H1 (cell line): ENCODE measurements around the gene PLSCR5. TPM values are rescaled to one million over a fixed set of nuclear protein-coding genes. Genes with fewer than 3 reads are reported as not detected.

Experiments
- CTCF ChIA-PET: fragments of 300-600 bp; sonication (Branson Sonifier 250); formaldehyde crosslinking; loops from one replicate; lab custom pipeline; 2021; ENCODE audit not compliant: partially characterized antibody; lab: Charles Lee
- POLR2A ChIA-PET: fragments of 300-600 bp; sonication (Branson Sonifier 250); formaldehyde crosslinking; loops from one replicate; lab custom pipeline; 2021; ENCODE audit warnings: inconsistent platforms; ENCODE audit not compliant: partially characterized antibody; lab: Charles Lee
- DNase-seq, 2 experiments: peaks; one replicate each; pipeline versions ENCODE4 v3.0.0 to v3.0.0-alpha.2; 2010 to 2022; ENCODE audit warnings: low spot score in 2 of 2, low read depth in 1 of 2, mixed read lengths in 1 of 2
- FAIRE-seq: peaks from 2 replicates; lab custom pipeline; 2011; peaks lifted over from hg19 to GRCh38; lab: Jason Lieb, UNC
- H2AFZ ChIP-seq: 2 replicates; pipeline ENCODE4 v1.8.1; 2012; ENCODE audit warnings: low read length, inconsistent platforms
- H2AK5ac ChIP-seq: 2 replicates; pipeline ENCODE4 v1.6.1; 2013; ENCODE audit warnings: low read depth, low read length
- H2BK120ac ChIP-seq: replicated peaks from 2 replicates; pipeline ENCODE3; 2013; ENCODE audit warnings: low read depth, low read length, inconsistent platforms
- H2BK12ac ChIP-seq: 2 replicates; pipeline ENCODE4 v1.6.1; 2013; ENCODE audit warnings: low read depth, low read length
- H2BK15ac ChIP-seq: 2 replicates; pipeline ENCODE4 v1.6.1; 2013; ENCODE audit warnings: low read length
- H2BK20ac ChIP-seq: 2 replicates; pipeline ENCODE4 v1.6.1; 2013; ENCODE audit warnings: low read length
- H2BK5ac ChIP-seq: 2 replicates; pipeline ENCODE4 v1.6.1; 2013; ENCODE audit warnings: low read depth, low read length
- H3K14ac ChIP-seq: 2 replicates; pipeline ENCODE4 v1.6.1; 2013; ENCODE audit warnings: inconsistent platforms; ENCODE audit not compliant: insufficient read length
- H3K18ac ChIP-seq: 2 replicates; pipeline ENCODE4 v1.6.1; 2013; ENCODE audit warnings: low read length; ENCODE audit errors: extremely low read depth
- H3K23ac ChIP-seq: 2 replicates; pipeline ENCODE4 v1.6.1; 2013; ENCODE audit warnings: inconsistent platforms; ENCODE audit not compliant: insufficient read length
- H3K23me2 ChIP-seq: 2 replicates; pipeline ENCODE4 v1.6.1; 2013; ENCODE audit warnings: low read depth, low read length
- H3K27ac ChIP-seq: 2 replicates; pipeline ENCODE4 v1.6.1; 2011; ENCODE audit warnings: low read depth, low read length, inconsistent platforms
- H3K27me3 ChIP-seq, 4 experiments: replicated peaks in 1 of 4; 1 replicate in 1 of 4; 2 replicates in 3 of 4; pipeline versions ENCODE4 v1.6.1 to v1.8.1; 2011 to 2013; ENCODE audit warnings: low read length in 3 of 4, mild to moderate bottlenecking in 3 of 4, inconsistent platforms in 2 of 4, mixed read lengths in 2 of 4, moderate library complexity in 1 of 4; ENCODE audit not compliant: control insufficient read depth in 3 of 4, insufficient read depth in 3 of 4; ENCODE audit errors: extremely low read depth in 1 of 4
- H3K36me3 ChIP-seq, 4 experiments: 2 replicates each; pipeline versions ENCODE4 v1.6.1 to v1.8.1; 2011 to 2013; ENCODE audit warnings: mild to moderate bottlenecking in 4 of 4, low read length in 3 of 4, moderate library complexity in 2 of 4, control low read depth in 1 of 4, inconsistent platforms in 1 of 4; ENCODE audit not compliant: insufficient read depth in 4 of 4, control insufficient read depth in 2 of 4
- H3K4ac ChIP-seq: replicated peaks from 2 replicates; pipeline ENCODE3; 2013; ENCODE audit warnings: low read length, low read depth, mixed read lengths, inconsistent platforms; ENCODE audit not compliant: insufficient read length
- H3K4me1 ChIP-seq, 4 experiments: replicated peaks in 1 of 4; 1 replicate in 1 of 4; 2 replicates in 3 of 4; pipeline versions ENCODE4 v1.6.1 to v1.8.1; 2011 to 2013; ENCODE audit warnings: low read length in 3 of 4, inconsistent platforms in 2 of 4, mixed read lengths in 1 of 4; ENCODE audit not compliant: insufficient read depth in 4 of 4, control insufficient read depth in 3 of 4
- H3K4me2 ChIP-seq, 2 experiments: 2 replicates each; pipeline versions ENCODE4 v1.6.1 to v1.8.1; 2011 to 2013; ENCODE audit warnings: low read depth in 2 of 2, low read length in 2 of 2, control low read depth in 1 of 2, inconsistent platforms in 1 of 2, mild to moderate bottlenecking in 1 of 2; ENCODE audit not compliant: insufficient read depth in 1 of 2
- H3K4me3 ChIP-seq, 4 experiments: fragments of 200-600, 300-600 bp in 1 of 4; sonication (generic), shearing (Covaris generic), sonication (Bioruptor Twin) in 1 of 4; 2 replicates each; pipeline versions ENCODE4 v1.5.1 to v1.8.1; 2011 to 2016; ENCODE audit warnings: low read length in 4 of 4, low read depth in 3 of 4, control low read depth in 2 of 4, inconsistent platforms in 2 of 4, mild to moderate bottlenecking in 2 of 4, mixed read lengths in 1 of 4, moderate library complexity in 1 of 4; ENCODE audit not compliant: insufficient read depth in 2 of 4; ENCODE audit errors: extremely low read depth in 1 of 4
- H3K56ac ChIP-seq: replicated peaks from 2 replicates; pipeline ENCODE3; 2013; ENCODE audit warnings: low read depth, mild to moderate bottlenecking, mixed read lengths, low read length, inconsistent platforms; ENCODE audit not compliant: insufficient read length
- H3K79me1 ChIP-seq: 2 replicates; pipeline ENCODE4 v1.6.1; 2013; ENCODE audit warnings: low read depth, low read length, control low read depth
- H3K79me2 ChIP-seq, 2 experiments: 2 replicates each; pipeline versions ENCODE4 v1.6.1 to v1.8.1; 2012 to 2013; ENCODE audit warnings: low read length in 2 of 2, mild to moderate bottlenecking in 2 of 2, inconsistent platforms in 1 of 2; ENCODE audit not compliant: insufficient read depth in 2 of 2, control insufficient read depth in 1 of 2
- H3K9ac ChIP-seq, 4 experiments: replicated peaks in 1 of 4; 1 replicate in 1 of 4; 2 replicates in 3 of 4; pipeline versions ENCODE4 v1.6.1 to v1.8.1; 2011 to 2013; ENCODE audit warnings: low read depth in 3 of 4, low read length in 3 of 4, control low read depth in 2 of 4, mild to moderate bottlenecking in 2 of 4, moderate library complexity in 2 of 4, inconsistent platforms in 1 of 4; ENCODE audit errors: extremely low read depth in 1 of 4
- H3K9me3 ChIP-seq, 2 experiments: 2 replicates each; pipeline versions ENCODE4 v1.6.1 to v1.8.1; 2012 to 2013; ENCODE audit warnings: mild to moderate bottlenecking in 2 of 2, moderate library complexity in 2 of 2, control low read depth in 1 of 2, inconsistent platforms in 1 of 2, low read depth in 1 of 2, low read length in 1 of 2, mixed read lengths in 1 of 2; ENCODE audit not compliant: insufficient read depth in 2 of 2
- H4K20me1 ChIP-seq, 2 experiments: replicated peaks in 1 of 2; 2 replicates each; pipeline versions ENCODE3 to v1.8.1; 2011 to 2013; ENCODE audit warnings: inconsistent platforms in 2 of 2, low read length in 2 of 2, mild to moderate bottlenecking in 1 of 2; ENCODE audit not compliant: insufficient read depth in 2 of 2, control insufficient read depth in 1 of 2
- H4K5ac ChIP-seq: 2 replicates; pipeline ENCODE4 v1.6.1; 2013; ENCODE audit warnings: low read length, low read depth, mixed read lengths, inconsistent platforms; ENCODE audit not compliant: insufficient read length
- H4K8ac ChIP-seq: 2 replicates; pipeline ENCODE4 v1.8.0; 2013; ENCODE audit warnings: mild to moderate bottlenecking, moderate library complexity, low read length, inconsistent platforms; ENCODE audit not compliant: insufficient read depth; ENCODE audit errors: extremely low read depth
- H4K91ac ChIP-seq: replicated peaks from 2 replicates; pipeline ENCODE3; 2013; ENCODE audit warnings: low read length, mixed read lengths, inconsistent platforms; ENCODE audit not compliant: insufficient read length
- BACH1 ChIP-seq: IDR thresholded peaks from 2 replicates; pipeline ENCODE4 v1.6.1; 2012; ENCODE audit warnings: low read length, improper control_type of control experiment
- CHD2 ChIP-seq: IDR thresholded peaks from 2 replicates; pipeline ENCODE4 v1.6.1; 2012; ENCODE audit warnings: low read length, improper control_type of control experiment
- EGR1 ChIP-seq: IDR thresholded peaks from 2 replicates; pipeline ENCODE4 v1.6.1; 2011; ENCODE audit warnings: low read depth, low read length, borderline replicate concordance
- HDAC6 ChIP-seq: IDR thresholded peaks from one replicate; pipeline ENCODE4 v1.7.1; 2012; ENCODE audit warnings: low read depth, mild to moderate bottlenecking, inconsistent platforms, low read length, moderate library complexity
- PHF8 ChIP-seq: fragments of 200-600 bp; sonication (generic); conservative IDR thresholded peaks from 2 replicates; pipeline ENCODE4 v1.7.1; 2012; ENCODE audit warnings: low read depth, mild to moderate bottlenecking, inconsistent platforms, low read length, moderate library complexity
- WGBS, 2 experiments: shearing (Covaris generic) in 1 of 2; methylation state at CpG; one replicate each; pipeline versions ENCODE4 v1.1.6 to v1.1.7; 2013 to 2015; ENCODE audit warnings: low lambda C conversion rate in 2 of 2, mixed read lengths in 2 of 2, inconsistent platforms in 1 of 2, low coverage in 1 of 2, missing lambda C conversion rate in 1 of 2; ENCODE audit not compliant: insufficient replicate concordance in 2 of 2, insufficient coverage in 1 of 2, insufficient read length in 1 of 2; ENCODE audit errors: extremely low coverage in 1 of 2, missing lambda C conversion rate in 1 of 2; 5-methylcytosine and 5-hydroxymethylcytosine counted together
- polyA plus RNA-seq, 7 experiments: library from polyadenylated mRNA; depleted of rRNA in 3 of 7; stranded (reverse) in 5 of 7; unstranded in 2 of 7; fragments of >200 nt in 5 of 7; fragments of 200-250 nt in 2 of 7; gene quantifications; 1 replicate in 5 of 7; 2 replicates in 1 of 7; 4 replicates in 1 of 7; pipeline versions ENCODE4 v1.2.1 to v1.2.3, GENCODE V29; 2011 to 2013; ENCODE audit warnings: missing spikeins in 2 of 7, mixed read lengths in 2 of 7
- total RNA-seq: library from RNA; stranded (reverse); fragmentation: NEBNext Ultra II Directional; extraction: Animal tissue kit (Norgen Biotek cat#: 25700); gene quantifications from 2 replicates; pipeline ENCODE4 v1.2.1, GENCODE V29; 2021

The PLSCR5 gene
- total and polyA plus RNA-seq, 2 of the 8 experiments (the other 6 are each of a cell fraction or from before 2014, with no cell fraction given) = not detected

- H3K79me1 ChIP-seq = peaks cover 3% of the 10 kb centered on the region
- H4K5ac ChIP-seq = no peak overlapping the region
- H3K27ac ChIP-seq = no peak overlapping the region
- no peak overlapping the region for H3K14ac ChIP-seq
- TF ChIP-seq EGR1 (no peak), HDAC6 (no peak), CHD2 (no peak), PHF8 (no peak), BACH1 (no peak)
- no peak overlapping the region for H2BK15ac ChIP-seq
- WGBS, 2 experiments = 92% methylated on average over 2 of the region's 2 CpGs; no CpG with 5 or more reads in 1 of the 2 experiments
- H3K56ac ChIP-seq = no peak overlapping the region
- H2BK120ac ChIP-seq = no peak overlapping the region
- peaks cover 7 to 9% of the 10 kb centered on the region in 2 experiments for H3K9me3 ChIP-seq
- no peak overlapping the region for H3K4ac ChIP-seq
- peak overlapping the region in 1 of 4 experiments; percentile 34; a peak in 1 of 7 replicates for H3K9ac ChIP-seq
- H4K8ac ChIP-seq = no peak overlapping the region
- no peak overlapping the region for H2AFZ ChIP-seq
- no peaks in the 10 kb centered on the region for H3K27me3 ChIP-seq
- ChIA-PET CTCF (no interaction called here), POLR2A (no interaction called here)
- no peak overlapping the region for H4K91ac ChIP-seq
- H3K4me2 ChIP-seq = no peak overlapping the region; a peak in 1 of 4 replicates
- H3K18ac ChIP-seq = no peak overlapping the region
- H2BK12ac ChIP-seq = no peak overlapping the region
- H3K23ac ChIP-seq = no peak overlapping the region
- H4K20me1 ChIP-seq = peaks cover 0 to 5% of the 10 kb centered on the region in 2 experiments
- H3K79me2 ChIP-seq = peaks cover 0 to 49% of the 10 kb centered on the region in 2 experiments; a peak in 2 of 4 replicates
- H2AK5ac ChIP-seq = no peak overlapping the region
- H3K4me3 ChIP-seq = no peak overlapping the region
- FAIRE-seq = no peak
- H3K36me3 ChIP-seq = peaks cover 0 to 9% (median 6%) of the 10 kb centered on the region in 4 experiments; a peak in 5 of 8 replicates
- DNase-seq = no peak
- no peak overlapping the region for H2BK20ac ChIP-seq
- H2BK5ac ChIP-seq = no peak overlapping the region
- H3K4me1 ChIP-seq = peaks cover 0 to 5% (median 3%) of the 10 kb centered on the region in 4 experiments; a peak in 2 of 7 replicates
- H3K23me2 ChIP-seq = no peaks in the 10 kb centered on the region; the same call in 1 of the 2 replicates
These were observed 63.0 kb downstream of the PLSCR5 start for GRCh38 chr3:146542179-146542578.
